SK-N-MC (cell line): Measurements from ENCODE around the gene DPYD.

Experiments used
- DNase-seq: peaks from one replicate; pipeline ENCODE4 v3.0.0-alpha.2; 2011; ENCODE audit warnings: low read depth, low spot score
- H3K27ac ChIP-seq: fragments of 200-600 bp; sonication (generic); 2 replicates; pipeline ENCODE4 v1.5.1; 2016; ENCODE audit warnings: mixed run types
- H3K36me3 ChIP-seq: fragments of 200-600 bp; sonication (generic); 2 replicates; pipeline ENCODE4 v1.6.1; 2017; ENCODE audit warnings: antibody characterized with exemption, low read length, mixed read lengths; ENCODE audit not compliant: insufficient read depth
- H3K4me3 ChIP-seq: fragments of 200-600 bp; sonication (generic); 2 replicates; pipeline ENCODE4 v1.5.1; 2016
- H3K9ac ChIP-seq: fragments of 200-600 bp; sonication (generic); 2 replicates; pipeline ENCODE4 v1.8.0; 2017; ENCODE audit warnings: mixed run types, mixed read lengths; ENCODE audit not compliant: insufficient read length
- H3K9me3 ChIP-seq: fragments of 200-600 bp; sonication (generic); 2 replicates; pipeline ENCODE4 v1.6.1; 2017; ENCODE audit warnings: low read depth, mild to moderate bottlenecking, antibody characterized with exemption, low read length, moderate library complexity, mixed read lengths
- EZH2 ChIP-seq: fragments of 200-600 bp; sonication (generic); IDR thresholded peaks from one replicate; pipeline ENCODE4 v1.6.1; 2017; ENCODE audit warnings: antibody characterized with exemption
- FOXP2 ChIP-seq: optimal IDR thresholded peaks from 2 replicates; pipeline ENCODE3; 2011; ENCODE audit warnings: mild to moderate bottlenecking, moderate library complexity; ENCODE audit not compliant: insufficient read depth; ENCODE audit errors: extremely low read length, control extremely low read depth
- POLR2AphosphoS5 ChIP-seq: IDR thresholded peaks from 2 replicates; pipeline ENCODE4 v1.6.1; 2012; ENCODE audit warnings: mild to moderate bottlenecking, low read depth, low read length, borderline replicate concordance

The DPYD gene

DNA sequence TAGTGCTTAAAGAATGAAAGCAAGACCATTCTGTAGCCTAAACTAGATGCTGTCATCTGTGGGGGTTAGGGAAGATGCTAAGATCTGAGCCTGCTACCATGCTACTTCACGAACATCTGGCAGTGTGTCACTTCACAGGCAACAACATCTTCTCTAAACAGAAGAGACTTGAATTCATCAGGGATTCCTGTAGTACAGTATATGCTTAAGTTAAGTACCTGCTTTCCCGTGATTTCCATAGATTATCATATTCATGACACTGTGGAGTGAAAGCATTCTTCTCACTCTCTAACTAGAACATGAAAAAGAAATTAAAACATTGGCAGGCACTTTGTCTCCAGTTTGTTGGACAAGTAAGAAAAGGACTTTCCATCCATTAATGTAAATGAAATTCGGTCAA lies 808.4 kb downstream of the DPYD start:
- DNase-seq, result no peak
- Histone ChIP-seq H3K4me3 (no peak overlapping the region), H3K9ac (no peak overlapping the region), H3K9me3 (no peaks in the 10 kb centered on the region), H3K27ac (no peak overlapping the region), H3K36me3 (no peaks in the 10 kb centered on the region)
- TF ChIP-seq FOXP2 (no peak), POLR2AphosphoS5 (no peak), EZH2 (no peak)

DNA sequence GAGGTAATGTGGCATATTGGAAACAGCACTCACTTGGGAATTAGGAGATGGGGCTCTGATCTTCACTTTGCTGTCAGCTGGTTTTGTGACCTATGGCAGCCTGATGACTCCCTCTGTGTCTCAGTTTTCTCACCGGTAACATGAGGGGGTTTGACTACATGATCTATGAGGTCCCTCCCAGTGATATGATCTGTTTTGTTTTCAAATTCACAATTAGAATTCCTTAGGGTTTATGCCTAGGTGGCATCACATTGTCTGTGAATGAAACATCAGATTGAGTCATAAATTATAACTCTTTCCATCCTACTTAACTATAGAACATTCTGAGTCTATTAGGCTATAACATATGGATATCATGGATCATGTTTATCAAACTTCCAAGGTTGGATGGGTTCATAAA lies 812.7 kb downstream of the DPYD start:
- H3K4me3 ChIP-seq, result no peak overlapping the region
- DNase-seq, result no peak
- TF ChIP-seq POLR2AphosphoS5 (no peak), EZH2 (no peak), FOXP2 (no peak)
- no peak overlapping the region for H3K27ac ChIP-seq
- no peaks in the 10 kb centered on the region; the same call in 1 of the 2 replicates for H3K9me3 ChIP-seq
- H3K36me3 ChIP-seq, result no peaks in the 10 kb centered on the region
- no peak overlapping the region for H3K9ac ChIP-seq

DNA sequence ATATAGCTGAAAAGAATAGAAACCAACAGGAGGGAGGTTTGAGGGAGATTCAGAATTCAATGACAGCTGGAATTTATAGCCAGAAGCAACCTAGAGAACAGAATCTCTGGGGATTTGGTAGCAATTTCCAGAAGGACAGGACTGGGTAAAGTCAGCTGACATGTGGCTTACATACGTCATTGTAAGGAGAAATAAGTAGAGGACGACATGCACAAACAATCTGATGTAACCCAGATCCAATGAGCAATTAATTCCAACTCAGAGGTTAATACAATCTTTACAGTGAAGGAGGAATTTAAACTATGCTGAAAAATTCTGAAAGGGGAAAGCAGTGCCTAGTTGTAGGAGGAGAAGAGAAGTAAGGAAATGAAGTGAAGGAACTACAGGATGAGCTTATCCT lies 815.3 kb downstream of the DPYD start:
- Histone ChIP-seq H3K36me3 (no peaks in the 10 kb centered on the region), H3K27ac (peak overlapping the region; percentile 77), H3K9me3 (no peaks in the 10 kb centered on the region; the same call in 1 of the 2 replicates), H3K4me3 (no peak overlapping the region), H3K9ac (no peak overlapping the region)
- no peak for DNase-seq
- TF ChIP-seq EZH2 (no peak), FOXP2 (no peak), POLR2AphosphoS5 (no peak)

DNA sequence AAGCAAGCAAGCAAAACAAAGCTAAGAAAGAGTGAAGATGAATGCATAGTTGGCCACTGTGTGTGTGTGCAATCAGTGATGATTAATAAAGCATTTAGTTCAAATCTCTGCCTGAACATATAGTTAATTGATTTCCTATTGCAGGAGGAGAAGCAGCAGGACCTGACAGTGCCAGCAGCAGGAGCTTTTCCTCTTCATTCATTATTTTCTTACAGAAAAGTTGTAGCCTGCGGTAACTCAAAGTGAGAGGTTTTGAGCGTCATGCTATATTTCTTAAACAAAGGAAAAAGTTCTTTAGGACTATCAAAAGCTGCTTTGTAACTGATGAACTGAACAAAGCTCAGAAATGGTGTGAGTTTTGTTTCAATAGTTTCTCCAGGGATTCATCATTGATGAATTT lies 819.3 kb downstream of the DPYD start:
- peak overlapping the region; percentile 34 for H3K4me3 ChIP-seq
- no peak for TF ChIP-seq EZH2
- TF ChIP-seq POLR2AphosphoS5, result no peak; the same call in 1 of the 2 replicates
- TF ChIP-seq FOXP2, result no peak
- peak overlapping the region; percentile 9 for H3K9ac ChIP-seq

DNA sequence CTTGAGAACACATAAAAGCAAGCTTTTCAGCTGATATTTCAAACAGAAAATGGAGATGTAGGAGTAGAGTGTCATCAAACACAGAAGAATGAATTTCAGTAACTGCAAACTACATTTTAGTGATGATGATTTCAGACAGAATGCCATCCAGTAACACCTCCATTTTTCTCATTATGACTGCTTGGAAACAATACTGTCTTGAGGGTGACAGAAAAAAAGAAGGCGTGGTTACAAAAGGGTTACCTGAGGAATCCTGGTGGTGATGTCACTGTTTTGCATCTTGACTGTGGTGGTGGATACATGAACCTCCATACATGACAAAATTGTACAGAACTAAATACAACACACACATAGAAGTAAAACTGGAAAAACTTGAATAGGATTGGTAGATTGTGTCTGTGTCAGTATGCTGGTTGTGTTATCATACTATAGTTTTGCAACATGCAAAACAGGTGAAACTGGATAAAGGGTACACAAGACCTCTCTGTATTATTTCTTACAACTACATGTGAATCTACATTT lies 823.4 kb downstream of the DPYD start:
- Histone ChIP-seq H3K4me3 (no peak overlapping the region), H3K27ac (no peak overlapping the region), H3K36me3 (no peaks in the 10 kb centered on the region), H3K9me3 (no peaks in the 10 kb centered on the region), H3K9ac (no peak overlapping the region)
- DNase-seq, result no peak
- no peak for TF ChIP-seq FOXP2
- TF ChIP-seq EZH2, result no peak
- no peak for TF ChIP-seq POLR2AphosphoS5

More for the DNA sequence above, 819.3 kb downstream of the DPYD start:
- no peaks in the 10 kb centered on the region; the same call in 1 of the 2 replicates for H3K9me3 ChIP-seq
- DNase-seq, result peak; percentile 77
- H3K36me3 ChIP-seq, result no peaks in the 10 kb centered on the region
- H3K27ac ChIP-seq, result peak overlapping the region; percentile 27; the same call in 1 of the 2 replicates

DNA sequence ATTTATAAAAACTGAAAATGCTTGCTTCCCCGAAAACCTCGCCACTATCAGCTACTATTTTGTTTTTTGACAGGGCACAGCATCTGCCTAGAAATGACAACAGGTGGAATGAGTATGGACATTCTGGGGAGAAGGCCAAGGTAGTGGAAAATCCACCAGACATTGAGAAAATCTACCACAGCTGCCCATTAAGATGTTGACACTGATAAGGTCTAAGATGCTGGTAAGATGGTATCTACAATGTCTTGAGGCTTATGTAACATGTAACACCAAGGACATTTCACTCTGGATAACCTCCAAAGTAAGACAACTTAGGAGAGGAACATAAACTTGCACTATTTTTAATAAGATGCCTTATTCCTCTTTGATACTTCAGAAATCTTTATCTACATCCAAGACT lies 825.1 kb downstream of the DPYD start:
- no peaks in the 10 kb centered on the region for H3K9me3 ChIP-seq
- no peak for TF ChIP-seq EZH2
- TF ChIP-seq POLR2AphosphoS5, result no peak
- no peak for TF ChIP-seq FOXP2
- DNase-seq, result no peak
- no peak overlapping the region for H3K4me3 ChIP-seq
- no peak overlapping the region for H3K9ac ChIP-seq
- H3K27ac ChIP-seq, result no peak overlapping the region
- H3K36me3 ChIP-seq, result no peaks in the 10 kb centered on the region

DNA sequence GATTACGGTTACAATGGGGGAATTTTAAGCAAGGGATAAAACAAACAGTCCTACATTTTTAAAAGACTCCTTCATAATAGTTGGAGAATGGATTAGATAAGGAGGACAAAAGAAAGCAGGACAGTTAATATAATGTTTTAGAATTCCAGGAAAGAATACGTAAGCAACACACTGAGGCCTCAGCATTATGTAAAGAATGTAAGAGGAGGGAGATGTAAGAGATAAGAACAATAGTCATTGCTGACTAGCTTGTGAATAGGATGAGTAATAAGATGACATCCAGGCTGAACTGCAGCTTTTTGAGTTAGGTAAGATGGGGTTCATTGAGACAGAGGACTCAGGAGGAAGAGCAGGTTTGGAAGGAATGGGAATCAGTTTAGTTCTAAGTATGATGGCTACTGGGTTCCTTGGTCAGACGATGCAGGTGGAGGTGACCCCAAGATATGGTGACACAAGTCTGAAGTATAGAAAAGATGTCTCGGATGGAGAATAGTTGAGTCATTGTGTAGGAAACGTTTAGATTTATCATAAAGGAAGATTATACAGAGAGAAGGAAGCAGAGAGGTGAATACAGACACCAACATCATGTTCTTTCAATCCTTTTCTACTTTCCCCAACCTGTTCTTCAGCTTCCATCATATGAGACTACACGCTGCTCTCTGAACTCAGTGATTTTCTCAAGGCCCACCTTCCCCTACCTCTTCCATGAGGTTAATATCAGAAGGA lies 826.4 kb downstream of the DPYD start:
- H3K9me3 ChIP-seq, result no peaks in the 10 kb centered on the region
- H3K36me3 ChIP-seq, result no peaks in the 10 kb centered on the region
- no peak overlapping the region for H3K4me3 ChIP-seq
- DNase-seq, result no peak
- no peak overlapping the region for H3K9ac ChIP-seq
- H3K27ac ChIP-seq, result no peak overlapping the region
- no peak for TF ChIP-seq POLR2AphosphoS5
- no peak for TF ChIP-seq EZH2
- no peak for TF ChIP-seq FOXP2

DNA sequence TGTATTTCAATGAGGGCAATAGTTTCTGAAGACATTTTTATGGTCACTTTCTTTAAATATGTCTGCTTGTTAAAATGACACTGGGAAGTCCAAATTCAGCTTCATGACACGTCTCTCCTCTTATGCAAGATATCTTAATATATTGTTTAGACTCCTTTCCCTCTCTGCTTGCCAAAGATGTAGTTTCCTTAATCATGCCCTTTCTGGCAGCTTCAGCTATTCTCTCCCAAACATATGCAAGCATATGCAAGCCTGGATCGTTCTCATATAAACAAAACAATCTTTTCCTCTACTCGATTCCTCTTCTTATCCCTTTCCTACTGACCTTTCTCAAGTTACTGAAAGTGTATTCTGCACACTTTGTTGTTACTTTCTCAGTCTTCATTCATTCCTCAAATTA lies 827.1 kb downstream of the DPYD start:
- no peaks in the 10 kb centered on the region for H3K9me3 ChIP-seq
- H3K36me3 ChIP-seq, result no peaks in the 10 kb centered on the region
- no peak for DNase-seq
- TF ChIP-seq EZH2 (no peak), FOXP2 (no peak), POLR2AphosphoS5 (no peak)
- no peak overlapping the region for H3K4me3 ChIP-seq
- no peak overlapping the region for H3K9ac ChIP-seq
- H3K27ac ChIP-seq, result no peak overlapping the region
